ENCODE results near the gene OR5AK2.

DNA sequence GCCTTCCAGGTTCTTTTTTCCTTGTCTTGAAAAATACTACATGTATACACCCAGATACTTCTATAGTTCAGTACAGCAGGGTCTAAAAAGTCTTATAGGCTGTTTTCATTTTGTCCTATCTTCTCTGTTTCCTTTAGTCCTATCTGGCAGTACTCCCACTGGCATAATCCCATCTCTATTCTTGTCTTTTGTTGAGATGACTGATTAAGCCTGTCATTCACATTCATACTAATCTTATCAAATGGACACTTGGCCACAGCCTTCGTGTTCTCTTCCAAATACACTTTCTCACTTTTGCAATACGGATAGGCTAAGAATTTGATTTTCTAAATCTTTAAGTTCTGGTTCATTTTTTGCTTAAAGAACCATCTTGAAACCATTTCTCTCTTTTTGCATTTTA is 42.8 kb downstream of the OR5AK2 start:
- no peak for TF ChIP-seq POLR2A (IDR thresholded peaks at IDR 0.05)
- TF ChIP-seq, protein P1, sequence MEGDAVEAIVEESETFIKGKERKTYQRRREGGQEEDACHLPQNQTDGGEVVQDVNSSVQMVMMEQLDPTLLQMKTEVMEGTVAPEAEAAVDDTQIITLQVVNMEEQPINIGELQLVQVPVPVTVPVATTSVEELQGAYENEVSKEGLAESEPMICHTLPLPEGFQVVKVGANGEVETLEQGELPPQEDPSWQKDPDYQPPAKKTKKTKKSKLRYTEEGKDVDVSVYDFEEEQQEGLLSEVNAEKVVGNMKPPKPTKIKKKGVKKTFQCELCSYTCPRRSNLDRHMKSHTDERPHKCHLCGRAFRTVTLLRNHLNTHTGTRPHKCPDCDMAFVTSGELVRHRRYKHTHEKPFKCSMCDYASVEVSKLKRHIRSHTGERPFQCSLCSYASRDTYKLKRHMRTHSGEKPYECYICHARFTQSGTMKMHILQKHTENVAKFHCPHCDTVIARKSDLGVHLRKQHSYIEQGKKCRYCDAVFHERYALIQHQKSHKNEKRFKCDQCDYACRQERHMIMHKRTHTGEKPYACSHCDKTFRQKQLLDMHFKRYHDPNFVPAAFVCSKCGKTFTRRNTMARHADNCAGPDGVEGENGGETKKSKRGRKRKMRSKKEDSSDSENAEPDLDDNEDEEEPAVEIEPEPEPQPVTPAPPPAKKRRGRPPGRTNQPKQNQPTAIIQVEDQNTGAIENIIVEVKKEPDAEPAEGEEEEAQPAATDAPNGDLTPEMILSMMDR (IDR thresholded peaks at IDR 0.05) = no peak
